Measurements from ENCODE around the gene RREB1. TPM values are rescaled to one million over a fixed set of nuclear protein-coding genes. Genes with fewer than 3 reads are reported as not detected.
"Not testable (repeated sequence)": the region's sequence is repeated elsewhere in the genome, so short reads cannot be mapped to it uniquely, and the experiment has no call there.

RREB1 gene
- total RNA-seq, 4 donors from 2014 or later, result 40.8 to 68.6 (median 54.4) TPM

DNA sequence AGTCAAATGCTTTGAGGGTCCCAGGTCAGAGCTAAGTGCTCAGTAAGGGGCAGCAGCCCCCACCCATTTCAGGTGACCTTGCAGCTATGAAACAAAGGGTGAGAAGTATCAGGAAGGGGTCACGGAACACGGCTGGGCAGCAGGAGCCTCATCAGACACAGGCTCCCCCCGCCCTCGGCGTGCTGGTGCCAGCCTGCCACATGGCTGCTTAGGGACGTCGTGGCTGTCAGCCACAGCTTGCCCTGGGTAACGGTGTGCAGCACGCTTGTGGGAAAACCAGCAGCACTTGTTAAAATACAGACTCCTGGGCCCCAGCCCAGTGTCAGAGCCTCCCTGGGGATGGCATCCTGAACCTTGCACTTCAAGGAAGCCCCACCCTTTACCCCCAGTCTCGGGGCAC is 165.9 kb downstream of the RREB1 start:
- WGBS, 2 donors, result 71 to 78% methylated on average over 6 to 10 of the region's 10 CpGs
- intact Hi-C loops (cut with DNase I; ENCODE audit: low total_unique reads), result no loop called here

DNA sequence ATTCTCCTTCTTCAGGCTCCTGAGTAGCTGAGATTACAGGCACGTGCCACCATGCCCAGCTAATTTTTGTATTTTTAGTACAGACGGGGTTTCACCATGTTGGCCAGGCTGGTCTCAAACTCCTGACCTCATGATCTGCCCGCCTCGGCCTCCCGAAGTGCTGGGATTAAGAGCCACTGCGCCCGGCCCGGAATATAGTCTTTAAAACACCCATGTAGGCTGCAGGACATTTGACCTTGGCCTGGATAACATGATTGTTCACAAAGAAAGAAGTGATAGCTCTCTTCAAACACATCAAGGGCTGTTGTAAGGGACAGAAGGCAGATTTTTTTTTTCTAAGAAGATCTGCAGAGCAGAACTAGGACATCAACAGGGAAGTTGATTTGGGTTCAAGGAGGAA is 166.8 kb downstream of the RREB1 start:
- WGBS, 2 donors, result 90% methylated on average over 8 of the region's 8 CpGs
- not testable (repeated sequence) for H3K4me3 ChIP-seq (ENCODE audit: low read depth, poor library complexity, severe bottlenecking); DNase-seq (ENCODE audit: low spot score in 2 of 2)

More for the DNA sequence above, 165.9 kb downstream of the RREB1 start:
- no peak for DNase-seq (ENCODE audit: low spot score in 2 of 2)
- no peak overlapping the region for H3K4me3 ChIP-seq (ENCODE audit: low read depth, poor library complexity, severe bottlenecking)
- no peak for TF ChIP-seq POLR2A (IDR thresholded peaks at IDR 0.05)
- TF ChIP-seq, protein P1, sequence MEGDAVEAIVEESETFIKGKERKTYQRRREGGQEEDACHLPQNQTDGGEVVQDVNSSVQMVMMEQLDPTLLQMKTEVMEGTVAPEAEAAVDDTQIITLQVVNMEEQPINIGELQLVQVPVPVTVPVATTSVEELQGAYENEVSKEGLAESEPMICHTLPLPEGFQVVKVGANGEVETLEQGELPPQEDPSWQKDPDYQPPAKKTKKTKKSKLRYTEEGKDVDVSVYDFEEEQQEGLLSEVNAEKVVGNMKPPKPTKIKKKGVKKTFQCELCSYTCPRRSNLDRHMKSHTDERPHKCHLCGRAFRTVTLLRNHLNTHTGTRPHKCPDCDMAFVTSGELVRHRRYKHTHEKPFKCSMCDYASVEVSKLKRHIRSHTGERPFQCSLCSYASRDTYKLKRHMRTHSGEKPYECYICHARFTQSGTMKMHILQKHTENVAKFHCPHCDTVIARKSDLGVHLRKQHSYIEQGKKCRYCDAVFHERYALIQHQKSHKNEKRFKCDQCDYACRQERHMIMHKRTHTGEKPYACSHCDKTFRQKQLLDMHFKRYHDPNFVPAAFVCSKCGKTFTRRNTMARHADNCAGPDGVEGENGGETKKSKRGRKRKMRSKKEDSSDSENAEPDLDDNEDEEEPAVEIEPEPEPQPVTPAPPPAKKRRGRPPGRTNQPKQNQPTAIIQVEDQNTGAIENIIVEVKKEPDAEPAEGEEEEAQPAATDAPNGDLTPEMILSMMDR (IDR thresholded peaks at IDR 0.05), result no peak

DNA sequence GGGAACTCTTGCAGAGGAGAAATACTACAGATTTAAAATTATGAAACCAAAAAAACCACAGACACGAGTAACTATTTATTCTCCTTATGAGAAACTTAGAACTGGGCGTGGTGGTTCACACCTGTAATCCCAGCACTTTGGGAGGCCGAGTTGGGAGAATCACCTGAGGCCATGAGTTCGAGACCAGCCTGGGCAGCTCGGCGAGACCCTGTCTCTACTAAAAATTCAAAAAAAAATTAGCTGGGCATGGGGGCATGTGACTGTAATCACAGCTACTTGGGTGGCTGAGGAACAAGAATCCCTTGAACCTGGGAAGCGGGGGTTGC is 168.4 kb downstream of the RREB1 start:
- TF ChIP-seq POLR2A (IDR thresholded peaks at IDR 0.05), result no peak
- TF ChIP-seq, protein P1 (IDR thresholded peaks at IDR 0.05), result no peak
- 44 to 51% methylated on average over 7 of the region's 7 CpGs for WGBS, 2 donors
- no peak for DNase-seq (ENCODE audit: low spot score in 2 of 2)
- intact Hi-C loops (cut with DNase I; ENCODE audit: low total_unique reads), result loop anchor here (5.0 kb wide), 1 partner anchor 336 kb away; no protein-coding TSS in a partner anchor
- no peak overlapping the region for H3K4me3 ChIP-seq (ENCODE audit: low read depth, poor library complexity, severe bottlenecking)

More for the DNA sequence above, 166.8 kb downstream of the RREB1 start:
- intact Hi-C loops (cut with DNase I; ENCODE audit: low total_unique reads), result not testable (repeated sequence)

DNA sequence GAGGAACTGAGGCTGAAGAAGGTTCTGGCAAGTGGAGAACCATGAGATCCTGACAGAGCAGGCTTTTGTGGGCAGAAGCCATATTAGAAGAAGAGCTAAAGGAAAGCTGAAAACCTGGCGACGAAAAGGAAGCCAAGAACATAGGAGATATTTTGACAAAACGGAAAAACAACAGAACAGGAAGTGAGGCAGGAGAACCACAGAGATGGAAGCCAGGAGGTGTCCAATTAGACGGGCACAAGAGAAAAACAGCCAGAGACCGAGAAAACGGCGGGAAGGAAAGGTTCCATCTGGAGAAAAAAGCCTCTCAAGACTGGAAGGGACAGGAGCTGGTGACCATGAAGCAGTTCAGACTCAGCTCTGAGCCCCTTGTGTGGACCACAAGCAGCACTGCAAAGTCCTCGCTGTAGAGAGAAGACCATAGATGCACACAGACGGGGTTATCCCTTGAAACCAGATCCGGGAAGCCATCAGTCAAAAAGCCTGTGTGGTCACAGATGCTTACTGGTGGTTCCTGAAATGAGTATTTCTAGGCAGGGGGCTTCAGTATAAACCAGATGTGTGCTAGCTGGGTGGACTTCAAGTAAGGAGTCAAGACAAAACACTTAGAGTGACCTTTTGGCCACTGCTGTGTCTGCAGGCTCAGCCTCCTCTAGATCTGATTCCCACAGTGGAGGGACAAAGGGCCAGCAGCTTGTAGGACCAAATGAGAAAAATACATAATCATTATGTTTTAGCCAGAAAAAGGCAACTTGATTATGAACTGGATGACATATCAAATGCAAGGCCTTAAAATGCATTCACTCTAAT is 174.5 kb downstream of the RREB1 start:
- DNase-seq (ENCODE audit: low spot score in 2 of 2), result no peak
- intact Hi-C loops (cut with DNase I; ENCODE audit: low total_unique reads), result no loop called here
- H3K4me3 ChIP-seq (ENCODE audit: low read depth, poor library complexity, severe bottlenecking), result no peak overlapping the region
- WGBS, 2 donors, result 73 to 81% methylated on average over 10 of the region's 10 CpGs
- TF ChIP-seq, protein P1 (IDR thresholded peaks at IDR 0.05), result no peak
- no peak for TF ChIP-seq POLR2A (IDR thresholded peaks at IDR 0.05)

DNA sequence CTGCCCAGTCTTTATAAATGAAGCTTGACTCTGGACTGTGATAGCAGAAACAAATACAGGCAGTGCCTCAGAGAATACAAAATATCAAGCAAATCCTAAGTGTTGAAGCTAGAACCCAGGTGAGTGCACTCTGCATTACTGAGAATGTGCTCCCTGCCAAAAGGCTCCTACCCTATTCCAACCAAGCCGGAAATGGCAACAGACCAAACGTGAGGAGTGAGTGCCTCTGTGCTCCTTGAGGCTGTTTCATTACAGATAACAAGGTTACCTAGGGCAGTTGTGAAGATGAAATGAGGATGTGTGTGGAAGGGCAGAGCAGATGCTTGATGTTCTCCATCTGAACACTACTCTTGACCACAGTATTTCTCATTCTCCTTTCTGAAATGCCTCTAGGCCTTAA is 175.9 kb downstream of the RREB1 start:
- H3K4me3 ChIP-seq (ENCODE audit: low read depth, poor library complexity, severe bottlenecking), result no peak overlapping the region
- no peak for TF ChIP-seq POLR2A (IDR thresholded peaks at IDR 0.05)
- TF ChIP-seq, protein P1 (IDR thresholded peaks at IDR 0.05), result no peak
- WGBS, 2 donors, result 60 to 63% methylated on average over 2 of the region's 2 CpGs
- intact Hi-C loops (cut with DNase I; ENCODE audit: low total_unique reads), result no loop called here
- DNase-seq (ENCODE audit: low spot score in 2 of 2), result no peak

DNA sequence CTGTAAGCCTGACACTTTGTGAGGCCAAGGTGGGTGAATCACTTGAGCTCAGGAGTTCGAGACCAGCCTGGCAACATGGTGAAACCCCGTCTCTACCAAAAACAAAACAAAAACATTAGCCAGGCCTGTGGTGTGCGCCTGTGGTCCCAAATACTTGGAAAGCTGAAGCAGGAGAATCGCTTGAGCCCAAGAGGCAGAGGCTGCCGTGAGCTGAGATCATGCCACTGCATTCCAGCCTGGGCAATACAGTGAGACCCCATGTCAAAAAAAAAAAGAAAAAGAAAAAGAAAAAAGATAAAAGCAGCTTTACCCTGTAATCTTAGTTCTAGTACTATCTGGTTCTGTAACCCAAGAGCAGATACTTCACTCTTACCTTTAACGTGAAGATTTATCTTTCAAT is 177.7 kb downstream of the RREB1 start:
- intact Hi-C loops (cut with DNase I; ENCODE audit: low total_unique reads), result no loop called here
- no peak overlapping the region for H3K4me3 ChIP-seq (ENCODE audit: low read depth, poor library complexity, severe bottlenecking)
- no peak for TF ChIP-seq POLR2A (IDR thresholded peaks at IDR 0.05)
- TF ChIP-seq, protein P1 (IDR thresholded peaks at IDR 0.05), result no peak
- WGBS, 2 donors, result 91 to 93% methylated on average over 6 of the region's 6 CpGs
- no peak for DNase-seq (ENCODE audit: low spot score in 2 of 2)

Measured in lower leg skin (tissue), 4 donors.